OCI-LY1 (cell line): ENCODE results near the gene NDFIP2.

ENCODE experiments used
- H2AFZ ChIP-seq: fragments of 200-600 bp; sonication (generic), shearing (Covaris generic); 2 replicates; pipeline ENCODE4 v1.6.0; 2014; ENCODE audit warnings: antibody characterized with exemption, mild to moderate bottlenecking, low read length
- H3F3A ChIP-seq: fragments of 200-600 bp; sonication (generic), shearing (Covaris generic); 2 replicates; pipeline ENCODE4 v1.6.0; 2014; ENCODE audit warnings: mild to moderate bottlenecking, antibody characterized with exemption, low read length, moderate library complexity; ENCODE audit not compliant: insufficient read depth
- H3K27ac ChIP-seq: fragments of 200-600 bp; sonication (generic); 2 replicates; pipeline ENCODE4 v1.5.1; 2014; ENCODE audit warnings: low read length, mixed run types, mild to moderate bottlenecking, low read depth; ENCODE audit not compliant: poor library complexity, severe bottlenecking
- H3K27me3 ChIP-seq: fragments of 200-600 bp; sonication (generic); 2 replicates; pipeline ENCODE4 v1.6.0; 2014; ENCODE audit warnings: antibody characterized with exemption, mild to moderate bottlenecking, low read length, moderate library complexity; ENCODE audit not compliant: insufficient read depth
- H3K36me3 ChIP-seq: fragments of 200-600 bp; sonication (generic); 2 replicates; pipeline ENCODE4 v1.6.1; 2014; ENCODE audit warnings: mild to moderate bottlenecking, antibody characterized with exemption, low read length, moderate library complexity, mixed read lengths; ENCODE audit not compliant: insufficient read depth
- H3K4me1 ChIP-seq: fragments of 200-600 bp; sonication (generic); 2 replicates; pipeline ENCODE4 v1.5.1; 2014; ENCODE audit warnings: mild to moderate bottlenecking, low read length, moderate library complexity; ENCODE audit not compliant: insufficient read depth, severe bottlenecking
- H3K4me2 ChIP-seq: fragments of 200-600 bp; sonication (generic), shearing (Covaris generic); 2 replicates; pipeline ENCODE4 v1.6.1; 2014; ENCODE audit warnings: low read length
- H3K4me3 ChIP-seq: fragments of 200-600 bp; sonication (generic); 2 replicates; pipeline ENCODE4 v1.5.1; 2014; ENCODE audit warnings: low read length, low read depth, mild to moderate bottlenecking, mixed read lengths; ENCODE audit not compliant: poor library complexity, severe bottlenecking
- H3K79me2 ChIP-seq: fragments of 200-600 bp; shearing (Covaris generic); 2 replicates; pipeline ENCODE4 v1.6.1; 2016; ENCODE audit warnings: mixed run types, low read length, mixed read lengths; ENCODE audit not compliant: insufficient read depth
- H3K9ac ChIP-seq: fragments of 200-600 bp; sonication (generic), shearing (Covaris generic); 2 replicates; pipeline ENCODE4 v1.6.1; 2014; ENCODE audit warnings: mild to moderate bottlenecking, low read length, mixed read lengths
- H3K9me2 ChIP-seq: fragments of 200-600 bp; sonication (generic), shearing (Covaris generic); 2 replicates; pipeline ENCODE4 v1.6.1; 2014; ENCODE audit warnings: low read depth, mild to moderate bottlenecking, low read length, mixed read lengths
- H3K9me3 ChIP-seq: fragments of 200-600 bp; shearing (Covaris generic); 2 replicates; pipeline ENCODE4 v1.6.1; 2014; ENCODE audit warnings: low read length, mixed read lengths
- H4K20me1 ChIP-seq: fragments of 200-600 bp; sonication (generic), shearing (Covaris generic); 2 replicates; pipeline ENCODE4 v1.6.0; 2016; ENCODE audit warnings: mild to moderate bottlenecking, low read length; ENCODE audit not compliant: insufficient read depth
- CTCF ChIP-seq: fragments of 200-600 bp; sonication (generic), shearing (Covaris generic); IDR thresholded peaks from 2 replicates; pipeline ENCODE4 v1.5.1; 2017; ENCODE audit warnings: mild to moderate bottlenecking, antibody characterized with exemption, low read length, moderate library complexity, mixed read lengths
- EZH2 ChIP-seq: fragments of 200-600 bp; sonication (generic), shearing (Covaris generic); IDR thresholded peaks from 2 replicates; pipeline ENCODE4 v1.8.0; 2017; ENCODE audit warnings: borderline replicate concordance, mixed run types, mild to moderate bottlenecking, antibody characterized with exemption, low read length, moderate library complexity, mixed read lengths

NDFIP2 gene

GRCh38 chr13:79528356-79528755 lies 47.4 kb downstream of the NDFIP2 start:
- Histone ChIP-seq H2AFZ (no peak overlapping the region), H3K36me3 (peaks cover 39% of the 10 kb centered on the region), H3K9ac (no peak overlapping the region), H3F3A (no peaks in the 10 kb centered on the region), H4K20me1 (no peaks in the 10 kb centered on the region), H3K27me3 (no peaks in the 10 kb centered on the region), H3K4me1 (peaks cover 7% of the 10 kb centered on the region), H3K4me3 (no peak overlapping the region), H3K9me2 (no peaks in the 10 kb centered on the region), H3K9me3 (no peaks in the 10 kb centered on the region), H3K4me2 (no peak overlapping the region), H3K27ac (no peak overlapping the region), H3K79me2 (no peaks in the 10 kb centered on the region)
- no peak for TF ChIP-seq CTCF
- no peak for TF ChIP-seq EZH2

- Histone ChIP-seq H3K36me3 (peaks cover 35% of the 10 kb centered on the region), H3K9ac (no peak overlapping the region), H3K4me1 (peaks cover 7% of the 10 kb centered on the region), H3K27ac (no peak overlapping the region), H3K4me2 (no peak overlapping the region), H2AFZ (no peak overlapping the region), H3F3A (no peaks in the 10 kb centered on the region), H3K27me3 (no peaks in the 10 kb centered on the region), H4K20me1 (no peaks in the 10 kb centered on the region), H3K9me2 (no peaks in the 10 kb centered on the region), H3K9me3 (no peaks in the 10 kb centered on the region), H3K4me3 (no peak overlapping the region), H3K79me2 (no peaks in the 10 kb centered on the region)
- TF ChIP-seq CTCF (no peak), EZH2 (no peak)
Observed at GRCh38 chr13:79528759-79529191, 47.8 kb downstream of the NDFIP2 start.

GRCh38 chr13:79529817-79530216 lies 48.9 kb downstream of the NDFIP2 start:
- no peaks in the 10 kb centered on the region for H3K9me2 ChIP-seq
- H3K27me3 ChIP-seq, result no peaks in the 10 kb centered on the region

More at GRCh38 chr13:79529817-79530216, 48.9 kb downstream of the NDFIP2 start:
- TF ChIP-seq CTCF, result no peak
- no peak for TF ChIP-seq EZH2
- Histone ChIP-seq H3F3A (no peaks in the 10 kb centered on the region), H2AFZ (no peak overlapping the region), H3K27ac (no peak overlapping the region), H4K20me1 (no peaks in the 10 kb centered on the region), H3K79me2 (no peaks in the 10 kb centered on the region), H3K36me3 (peaks cover 25% of the 10 kb centered on the region; the same call in 1 of the 2 replicates), H3K4me1 (peaks cover 4% of the 10 kb centered on the region), H3K9me3 (no peaks in the 10 kb centered on the region), H3K4me2 (no peak overlapping the region), H3K9ac (no peak overlapping the region), H3K4me3 (no peak overlapping the region)
